Ishikawa (cell line): ENCODE measurements around the gene OLFML2B.

ENCODE experiments used
- CEBPB ChIP-seq: IDR thresholded peaks from 2 replicates; pipeline ENCODE4 v1.6.1; 2012
- CREB1 ChIP-seq: IDR thresholded peaks from 2 replicates; pipeline ENCODE4 v1.6.1; 2012; ENCODE audit warnings: low read depth
- EP300 ChIP-seq: IDR thresholded peaks from 2 replicates; pipeline ENCODE4 v1.6.1; 2012; ENCODE audit warnings: borderline replicate concordance
- FOXM1 ChIP-seq: IDR thresholded peaks from 2 replicates; pipeline ENCODE4 v1.6.1; 2012; ENCODE audit warnings: low read depth, borderline replicate concordance
- MAX ChIP-seq: IDR thresholded peaks from 2 replicates; pipeline ENCODE4 v1.6.1; 2012
- NFIC ChIP-seq: IDR thresholded peaks from 2 replicates; pipeline ENCODE4 v1.6.1; 2012
- RAD21 ChIP-seq: IDR thresholded peaks from 2 replicates; pipeline ENCODE4 v1.6.1; 2012; ENCODE audit warnings: low read depth
- REST ChIP-seq: IDR thresholded peaks from 2 replicates; pipeline ENCODE4 v1.6.1; 2012; ENCODE audit warnings: low read depth, mild to moderate bottlenecking
- TAF1 ChIP-seq: IDR thresholded peaks from 2 replicates; pipeline ENCODE4 v1.6.1; 2012; ENCODE audit warnings: low read depth, mild to moderate bottlenecking
- TCF12 ChIP-seq: IDR thresholded peaks from 2 replicates; pipeline ENCODE4 v1.6.1; 2012; ENCODE audit warnings: low read depth
- TEAD4 ChIP-seq: IDR thresholded peaks from 2 replicates; pipeline ENCODE4 v1.6.1; 2012
- YY1 ChIP-seq: IDR thresholded peaks from 2 replicates; pipeline ENCODE4 v1.6.1; 2012; ENCODE audit warnings: low read depth
- ZBTB7A ChIP-seq: IDR thresholded peaks from 2 replicates; pipeline ENCODE4 v1.6.1; 2012; ENCODE audit warnings: low read depth

- no peak for TF ChIP-seq EP300
- TF ChIP-seq TCF12 = no peak
- TF ChIP-seq REST = no peak
- TF ChIP-seq MAX = no peak
- no peak for TF ChIP-seq RAD21
- no peak for TF ChIP-seq TAF1
- TF ChIP-seq ZBTB7A = no peak
- TF ChIP-seq YY1 = no peak
- no peak for TF ChIP-seq CEBPB
- TF ChIP-seq TEAD4 = no peak
- no peak for TF ChIP-seq CREB1
- TF ChIP-seq FOXM1 = no peak
- no peak for TF ChIP-seq NFIC
Observed at GRCh38 chr1:161954050-161954449, 69.6 kb downstream of the OLFML2B start.
